Measurements from ENCODE around the gene NUAK1.

- TF ChIP-seq EZH2 (IDR thresholded peaks at IDR 0.05; ENCODE audit: borderline replicate concordance, insufficient read depth, low read length, poor library complexity, severe bottlenecking) = no peak
- no peak for TF ChIP-seq CTCF (IDR thresholded peaks at IDR 0.05; ENCODE audit: poor library complexity, severe bottlenecking)
- no peak for TF ChIP-seq RAD21 (conservative IDR thresholded peaks at IDR 0.05)
- TF ChIP-seq POLR2AphosphoS5 (IDR thresholded peaks at IDR 0.05) = no peak
- TF ChIP-seq TAF1 (IDR thresholded peaks at IDR 0.05; ENCODE audit: low read depth) = no peak
- TF ChIP-seq EP300 (conservative IDR thresholded peaks at IDR 0.05; ENCODE audit: poor library complexity, severe bottlenecking) = no peak
Observed at GRCh38 chr12:106019144-106019543, 119.6 kb downstream of the NUAK1 start.
